IgD-negative memory B cell (primary cell): ENCODE data around the gene DUS3L. TPM values are rescaled to one million over a fixed set of nuclear protein-coding genes. Genes with fewer than 3 reads are reported as not detected.

Experiments used
- polyA plus RNA-seq: library from polyadenylated mRNA; unstranded; fragments of 300-500 nt; fragmentation: Illumina TruSeq; gene quantifications from one replicate; pipeline ENCODE4 v1.2.3, GENCODE V29; 2021

Gene DUS3L
- polyA plus RNA-seq, 1 donor from 2014 or later = 35.2 TPM

Other genes with a start within 250 kb of the DUS3L start
- gene TINCR, start 223.2 kb downstream of the DUS3L start, polyA plus RNA-seq = not detected
- gene SAFB2, start 168.4 kb downstream of the DUS3L start, polyA plus RNA-seq = 70.8 TPM
- gene SAFB, start 168.1 kb downstream of the DUS3L start, polyA plus RNA-seq = 110 TPM
- gene MICOS13, start 110.6 kb downstream of the DUS3L start, polyA plus RNA-seq = 107 TPM
- gene HSD11B1L, start 110.1 kb downstream of the DUS3L start, polyA plus RNA-seq = 2.1 TPM
- 2,640 TPM for gene RPL36, start 100.9 kb downstream of the DUS3L start, polyA plus RNA-seq
- gene LONP1, start 71.0 kb downstream of the DUS3L start, polyA plus RNA-seq = 38.5 TPM
- not detected for gene CATSPERD, start 70.5 kb downstream of the DUS3L start, polyA plus RNA-seq
- gene PRR22, start 6.4 kb downstream of the DUS3L start, polyA plus RNA-seq = not detected
- gene NRTN, start 13.9 kb upstream of the DUS3L start, polyA plus RNA-seq = not detected
- gene FUT6, start 48.5 kb upstream of the DUS3L start, polyA plus RNA-seq = 0.55 TPM
- not detected for gene FUT3, start 60.3 kb upstream of the DUS3L start, polyA plus RNA-seq
- not detected for gene FUT5, start 79.4 kb upstream of the DUS3L start, polyA plus RNA-seq
- gene NDUFA11, start 112.6 kb upstream of the DUS3L start, polyA plus RNA-seq = 371 TPM
- 4.2 TPM for gene VMAC, start 113.7 kb upstream of the DUS3L start, polyA plus RNA-seq
- gene CAPS, start 123.1 kb upstream of the DUS3L start, polyA plus RNA-seq = 3.7 TPM
- gene RANBP3, start 187.0 kb upstream of the DUS3L start, polyA plus RNA-seq = 9.4 TPM